GM21723 (cell line): Measurements from ENCODE around the gene IFT172.

ENCODE experiments used
- ATAC-seq: cut with Tn5 transposase; IDR thresholded peaks from one replicate; pipeline ENCODE4 v1.9.1; 2021; ENCODE audit warnings: mild to moderate bottlenecking, moderate library complexity; ENCODE audit not compliant: unreplicated experiment

The IFT172 gene

DNA sequence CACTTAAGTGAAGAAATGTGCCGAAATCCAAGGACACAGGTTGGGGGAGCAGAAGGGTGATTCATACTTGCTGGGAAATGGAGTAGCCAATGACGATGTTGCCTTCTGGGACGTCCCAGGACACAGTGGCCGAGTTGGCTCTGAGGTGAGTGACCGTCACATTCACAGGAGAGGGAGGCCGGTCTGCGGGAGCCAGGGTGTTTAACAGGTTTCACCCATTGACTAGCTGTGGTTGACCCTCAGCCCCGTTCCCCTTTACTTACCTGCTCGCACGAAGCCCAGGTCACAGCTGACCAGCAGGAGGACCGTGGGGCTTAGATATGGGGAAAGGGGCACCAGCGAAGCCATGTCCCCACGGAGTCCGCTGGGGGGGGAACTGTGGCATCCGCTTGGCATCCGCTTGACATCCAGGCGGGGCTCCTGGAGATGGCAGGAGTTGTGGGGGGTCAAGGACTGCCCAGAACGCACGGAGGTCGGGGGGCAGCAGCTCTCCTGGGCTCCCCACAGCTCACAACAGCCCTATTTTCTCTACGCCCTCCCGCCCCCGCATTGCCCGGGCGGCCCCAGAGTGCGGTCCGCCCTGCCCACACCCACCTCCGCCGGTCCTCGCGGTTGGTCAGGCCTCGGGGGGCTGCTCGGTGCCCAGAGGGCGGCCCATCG, 4.9 kb upstream of the IFT172 start:
- no peak for ATAC-seq

DNA sequence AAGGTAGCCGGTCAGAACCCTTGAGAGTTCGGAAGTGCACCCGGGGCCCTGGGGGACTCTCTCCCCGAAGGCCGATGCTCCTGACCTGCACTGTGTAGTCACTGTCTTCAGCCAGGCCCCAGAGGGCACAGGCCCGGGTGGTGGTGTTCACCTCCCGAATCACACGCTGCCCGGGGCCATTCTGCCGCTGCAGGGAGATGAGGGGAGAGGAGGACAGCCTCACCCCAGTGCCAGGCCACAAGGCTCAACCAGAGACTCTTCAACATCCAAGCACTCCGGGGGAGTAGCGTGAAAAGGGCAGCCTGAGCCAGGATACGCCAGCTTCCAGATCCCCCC, 4.4 kb upstream of the IFT172 start:
- ATAC-seq = no peak

DNA sequence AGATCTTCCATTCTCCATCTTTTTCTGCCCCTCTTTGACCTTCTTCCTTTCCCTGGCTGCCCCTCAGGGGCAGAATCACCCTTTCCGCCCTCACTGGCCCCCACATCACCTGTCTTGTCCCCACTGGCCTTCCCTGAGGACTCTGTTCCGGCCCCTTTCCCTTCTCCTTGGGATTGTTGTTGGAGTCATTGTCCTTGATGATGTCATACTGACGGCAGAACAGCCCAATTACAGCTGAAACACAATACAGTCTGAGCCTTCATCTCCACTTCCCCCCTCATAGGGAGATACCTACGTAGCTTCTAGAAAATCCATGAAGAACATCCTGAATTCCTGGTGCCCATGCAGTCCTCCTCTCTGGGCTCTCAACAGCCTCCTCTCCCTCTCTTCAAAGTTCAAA, 3.0 kb upstream of the IFT172 start:
- ATAC-seq = no peak

DNA sequence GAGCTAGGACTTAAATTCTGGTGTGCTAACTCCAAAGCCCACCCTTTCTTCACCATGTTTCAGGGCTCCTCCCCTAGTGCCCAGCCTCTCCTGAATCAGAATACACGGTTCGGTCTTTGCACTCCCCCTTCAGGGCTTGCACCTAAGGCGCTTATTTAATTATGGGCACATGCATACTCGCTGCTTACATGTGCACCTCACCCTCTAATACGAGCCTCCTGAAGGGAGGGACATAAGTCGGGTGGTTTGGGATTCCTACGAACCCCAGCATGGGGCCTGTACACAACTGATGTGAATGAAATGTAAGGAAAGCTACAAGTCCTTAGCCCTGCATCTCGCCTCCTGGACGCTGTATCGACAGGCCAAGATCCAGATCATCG, 435 bp downstream of the IFT172 start:
- ATAC-seq = peak; percentile 18

DNA sequence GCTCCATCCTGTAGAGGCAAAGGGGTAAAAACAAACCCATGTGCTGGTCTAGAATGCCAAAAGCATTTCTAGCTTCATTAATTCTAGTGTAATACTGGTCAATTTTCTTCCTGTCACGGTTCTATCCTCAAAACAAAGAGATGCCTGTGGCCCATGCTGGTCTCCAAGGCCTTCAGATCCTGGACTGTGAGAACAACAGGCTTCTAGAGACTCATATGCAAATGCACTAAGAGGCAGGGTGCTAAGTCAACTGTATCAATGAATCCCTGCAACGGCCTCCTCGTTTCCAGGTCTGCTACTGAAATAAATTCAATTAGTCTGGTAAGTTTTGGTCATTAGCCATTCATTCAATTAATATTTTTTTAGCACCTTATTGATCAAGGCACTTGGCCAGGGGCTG, 4.0 kb downstream of the IFT172 start:
- ATAC-seq = no peak

DNA sequence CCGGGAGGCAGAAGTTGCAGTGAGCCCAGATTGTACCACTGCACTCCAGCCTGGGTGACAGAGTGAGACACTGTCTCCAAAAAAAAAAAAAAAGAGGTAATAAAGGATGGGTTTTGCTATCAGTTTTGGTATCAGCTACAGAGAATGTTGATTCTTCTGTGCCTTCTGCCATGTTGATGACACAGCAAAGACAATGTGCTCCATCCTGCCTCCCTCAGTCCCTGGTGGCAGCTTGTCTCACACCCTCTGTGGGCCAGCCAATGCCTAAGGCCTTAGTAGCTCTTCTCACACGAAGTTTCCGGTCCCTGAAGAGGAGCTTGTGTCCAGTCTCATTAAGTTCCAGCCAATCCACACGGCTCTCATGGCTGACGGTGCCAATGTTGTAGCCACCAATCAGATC, 17.6 kb downstream of the IFT172 start:
- ATAC-seq = no peak

DNA sequence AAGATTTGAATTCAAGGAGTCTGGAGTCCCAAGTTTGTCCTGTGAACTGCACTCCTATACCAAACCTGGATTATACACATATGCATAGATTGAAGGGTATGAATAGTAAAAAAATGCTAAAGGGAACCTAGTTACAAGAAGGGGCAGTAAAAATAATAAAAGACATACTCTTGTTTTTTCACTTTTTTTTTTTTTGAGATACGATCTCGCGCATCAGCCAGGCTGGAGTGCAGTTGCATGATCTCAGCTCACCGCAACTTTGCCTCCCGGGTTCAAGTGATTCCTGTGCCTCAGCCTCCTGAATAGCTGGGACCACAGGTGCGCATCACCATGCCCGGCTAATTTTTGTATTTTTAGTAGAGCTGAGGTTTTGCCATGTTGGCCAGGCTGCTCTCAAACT, 25.1 kb downstream of the IFT172 start:
- ATAC-seq = no peak

DNA sequence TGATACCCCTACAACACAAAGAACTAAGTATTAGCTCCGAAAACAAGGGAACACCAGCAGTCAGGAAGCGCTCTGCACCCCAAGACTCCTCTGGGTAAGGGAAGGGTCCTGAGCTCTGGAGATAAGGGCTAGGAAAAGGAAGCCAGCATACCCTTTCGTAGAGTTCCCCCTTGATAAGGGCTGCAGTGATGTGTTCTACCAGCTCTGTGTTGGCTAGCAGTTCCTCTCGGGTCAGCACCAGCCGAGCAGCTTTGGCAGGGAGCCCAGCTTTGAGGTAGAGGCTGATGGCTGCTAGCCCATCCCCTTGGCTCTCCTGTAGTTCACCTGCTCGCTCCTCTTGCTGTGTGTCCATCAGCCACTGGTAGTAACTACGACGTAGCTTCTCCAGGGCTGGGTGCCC, 28.4 kb downstream of the IFT172 start:
- ATAC-seq = no peak

DNA sequence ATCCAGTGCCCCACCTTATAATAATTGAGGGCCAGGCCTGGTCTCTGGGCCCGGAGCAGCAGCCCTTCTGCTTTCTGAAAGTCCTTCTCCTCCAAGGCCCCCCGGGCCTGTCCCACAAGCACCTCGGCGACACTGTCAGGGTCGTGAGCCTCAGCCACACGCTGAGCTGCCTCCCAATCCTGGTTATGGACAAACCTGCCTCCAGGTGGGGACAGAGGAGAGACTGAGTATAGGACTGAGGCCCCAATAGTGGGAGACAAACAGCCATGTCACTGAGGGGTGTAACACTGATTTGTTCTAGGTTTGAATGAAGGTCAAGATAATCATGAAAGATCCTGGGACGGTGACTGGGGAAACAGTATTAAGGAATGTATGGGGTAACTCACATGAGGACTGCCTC, 35.6 kb downstream of the IFT172 start:
- no peak for ATAC-seq

DNA sequence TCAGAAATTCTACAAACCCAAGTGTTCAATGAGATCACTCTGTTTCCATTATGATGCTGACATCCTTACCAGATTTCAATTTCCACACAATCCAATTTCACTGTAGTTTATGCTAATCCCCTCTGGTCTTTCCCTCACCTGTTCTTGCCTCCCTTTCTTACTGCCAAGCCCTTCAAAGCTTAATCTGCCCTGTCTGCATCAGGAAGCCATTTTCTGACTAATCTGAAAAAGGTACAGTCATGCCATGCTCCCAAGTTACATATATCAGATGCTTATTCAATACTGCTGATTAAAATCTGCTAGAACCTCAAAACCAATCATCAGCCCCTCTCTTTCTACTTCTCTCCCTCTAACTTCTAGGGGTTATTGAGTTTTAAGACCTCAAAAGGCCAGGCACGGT, 38.4 kb downstream of the IFT172 start:
- no peak for ATAC-seq

DNA sequence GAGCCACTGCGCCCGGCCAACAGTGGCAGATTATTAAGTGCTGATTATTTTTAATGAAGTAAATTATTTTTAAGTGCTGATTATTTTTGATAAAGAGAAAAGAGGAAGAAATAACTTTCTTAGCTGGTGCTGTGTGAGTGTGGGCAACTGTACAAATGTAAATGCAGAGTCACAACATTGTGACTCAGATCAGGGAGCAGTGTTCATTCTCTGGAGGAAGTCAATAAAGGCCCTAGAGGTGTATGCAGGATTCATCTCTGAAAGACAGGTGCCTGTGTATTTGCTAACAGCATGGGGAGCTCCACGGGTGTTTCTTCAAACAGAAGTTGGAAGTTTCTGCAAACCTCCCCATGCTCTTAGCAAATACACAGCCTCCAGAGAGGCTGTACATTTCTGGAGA, 41.2 kb downstream of the IFT172 start:
- ATAC-seq = no peak

DNA sequence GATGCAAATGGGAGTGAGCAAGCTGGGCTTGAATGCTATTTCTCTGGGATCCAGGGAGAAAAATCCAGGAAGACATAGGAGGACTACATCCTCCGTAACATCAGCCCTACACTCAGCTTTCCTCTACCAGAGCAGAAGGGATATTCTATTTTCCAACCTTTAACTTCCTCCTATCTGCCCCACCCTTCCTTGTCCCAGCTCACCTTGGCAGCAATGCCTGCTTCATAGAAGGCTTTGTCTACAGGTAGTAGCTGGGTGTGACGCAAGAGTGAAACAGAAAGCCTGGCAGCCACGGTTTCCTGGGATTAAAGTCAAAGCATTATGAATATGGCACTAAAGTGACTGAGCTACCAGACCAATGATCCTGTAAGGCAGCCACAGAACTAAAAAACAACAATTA, 43.5 kb downstream of the IFT172 start:
- ATAC-seq = no peak

DNA sequence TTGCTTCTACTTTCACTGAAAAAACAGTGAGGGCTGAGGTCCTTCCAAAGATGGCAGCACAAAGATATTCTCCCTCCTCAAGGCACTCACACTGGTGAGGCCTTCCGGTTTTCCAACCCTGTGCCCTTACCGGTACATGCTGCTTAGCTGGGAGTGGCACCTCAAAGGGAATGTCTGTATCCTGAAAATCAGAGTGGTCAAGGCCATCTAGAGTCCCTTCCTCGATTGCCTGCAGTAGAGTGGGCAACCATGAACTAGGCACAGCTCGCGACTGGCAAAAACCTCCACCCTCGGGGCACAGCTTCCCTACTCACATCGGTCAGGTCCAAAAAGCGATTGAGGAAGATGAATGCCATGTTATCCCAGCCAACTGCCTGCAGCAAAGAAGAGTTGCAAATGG, 43.9 kb downstream of the IFT172 start:
- ATAC-seq = no peak

DNA sequence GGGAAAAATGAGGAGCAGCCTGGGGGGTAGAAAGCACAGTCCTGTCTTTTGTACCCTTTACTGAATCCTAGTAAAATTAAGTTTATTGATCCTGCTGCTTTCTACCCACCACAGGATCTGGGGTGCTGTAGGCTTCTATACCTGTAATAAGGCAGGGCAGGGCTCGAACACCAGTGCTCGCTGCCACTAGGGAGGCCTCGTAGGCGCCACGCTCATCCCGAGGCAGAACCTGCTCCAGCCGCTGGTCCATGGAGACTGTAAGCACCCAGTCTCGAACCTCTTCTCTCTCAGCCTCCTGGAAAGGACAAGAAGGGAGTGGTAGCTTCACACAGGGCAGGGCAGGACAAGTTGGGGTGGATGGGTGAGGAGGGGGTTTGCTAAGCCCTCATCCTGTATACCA, 44.4 kb downstream of the IFT172 start:
- ATAC-seq = no peak

DNA sequence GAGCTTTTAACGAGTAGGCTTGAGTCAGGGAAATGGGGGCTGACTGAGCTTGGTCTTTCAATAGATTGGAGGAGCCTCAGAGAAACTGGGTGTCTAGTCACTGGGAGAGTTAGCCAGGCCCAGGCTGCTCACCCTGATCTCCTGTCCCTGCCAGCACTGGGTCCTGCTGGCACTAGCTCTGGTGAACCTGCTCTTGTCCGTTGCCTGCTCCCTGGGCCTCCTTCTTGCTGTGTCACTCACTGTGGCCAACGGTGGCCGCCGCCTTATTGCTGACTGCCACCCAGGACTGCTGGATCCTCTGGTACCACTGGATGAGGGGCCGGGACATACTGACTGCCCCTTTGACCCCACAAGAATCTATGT, 46.6 kb downstream of the IFT172 start:
- no peak for ATAC-seq

DNA sequence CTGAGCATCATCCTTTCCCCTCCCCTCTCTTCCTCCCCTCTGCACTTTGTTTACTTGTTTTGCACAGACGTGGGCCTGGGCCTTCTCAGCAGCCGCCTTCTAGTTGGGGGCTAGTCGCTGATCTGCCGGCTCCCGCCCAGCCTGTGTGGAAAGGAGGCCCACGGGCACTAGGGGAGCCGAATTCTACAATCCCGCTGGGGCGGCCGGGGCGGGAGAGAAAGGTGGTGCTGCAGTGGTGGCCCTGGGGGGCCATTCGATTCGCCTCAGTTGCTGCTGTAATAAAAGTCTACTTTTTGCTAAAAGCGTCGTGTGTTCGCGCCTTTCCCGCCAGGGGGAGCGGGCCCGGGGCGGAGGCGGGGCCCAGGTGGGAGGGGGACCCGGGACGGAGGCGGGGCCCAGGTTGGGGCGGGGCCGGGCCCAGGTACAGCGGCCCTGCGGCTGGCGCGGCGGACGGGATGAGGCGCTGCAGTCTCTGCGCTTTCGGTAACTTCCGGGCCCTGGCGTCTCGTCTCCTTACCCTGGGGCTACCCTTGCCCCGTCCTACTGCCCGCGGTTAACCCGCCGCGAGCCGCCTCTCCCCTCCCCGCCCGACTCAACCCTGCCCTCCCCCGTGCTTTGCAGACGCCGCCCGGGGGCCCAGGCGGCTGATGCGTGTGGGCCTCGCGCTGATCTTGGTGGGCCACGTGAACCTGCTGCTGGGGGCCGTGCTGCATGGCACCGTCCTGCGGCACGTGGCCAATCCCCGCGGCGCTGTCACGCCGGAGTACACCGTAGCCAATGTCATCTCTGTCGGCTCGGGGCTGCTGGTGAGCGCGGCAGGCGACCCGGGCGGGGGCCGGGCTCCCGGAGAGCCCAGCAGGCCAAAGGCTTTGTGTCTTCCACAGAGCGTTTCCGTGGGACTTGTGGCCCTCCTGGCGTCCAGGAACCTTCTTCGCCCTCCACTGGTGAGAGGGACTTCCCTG, 47.3 kb downstream of the IFT172 start, which contains the start of gene KRTCAP3:
KRTCAP3 (plus strand) TSS at position 424 of the 962 bp plus-strand sequence; CDS start at position 456, 32 bp downstream.
- ATAC-seq = no peak

DNA sequence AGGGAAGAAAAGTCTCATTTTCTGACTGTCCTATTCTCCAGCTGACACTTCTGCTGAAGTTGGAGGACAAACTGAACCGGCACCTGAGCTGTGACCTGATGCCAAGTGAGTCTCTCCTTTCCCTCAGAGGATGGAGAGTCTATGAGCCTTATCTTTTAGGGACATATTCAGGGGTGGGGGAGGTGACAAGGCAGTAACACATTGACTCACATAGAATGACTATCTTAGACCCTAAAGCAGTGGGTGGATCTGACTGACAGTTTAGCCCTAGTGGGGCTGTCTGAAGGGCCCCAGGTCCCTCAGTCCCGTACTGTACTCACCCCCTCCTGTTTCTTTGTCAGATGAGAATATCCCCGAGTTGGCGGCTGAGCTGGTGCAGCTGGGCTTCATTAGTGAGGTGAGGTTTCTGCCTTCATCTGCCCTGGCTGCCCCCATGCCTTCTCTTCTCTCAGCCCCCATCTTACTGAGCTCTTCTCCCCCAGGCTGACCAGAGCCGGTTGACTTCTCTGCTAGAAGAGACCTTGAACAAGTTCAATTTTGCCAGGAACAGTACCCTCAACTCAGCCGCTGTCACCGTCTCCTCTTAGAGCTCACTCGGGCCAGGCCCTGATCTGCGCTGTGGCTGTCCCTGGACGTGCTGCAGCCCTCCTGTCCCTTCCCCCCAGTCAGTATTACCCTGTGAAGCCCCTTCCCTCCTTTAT, 48.2 kb downstream of the IFT172 start:
- no peak for ATAC-seq

DNA sequence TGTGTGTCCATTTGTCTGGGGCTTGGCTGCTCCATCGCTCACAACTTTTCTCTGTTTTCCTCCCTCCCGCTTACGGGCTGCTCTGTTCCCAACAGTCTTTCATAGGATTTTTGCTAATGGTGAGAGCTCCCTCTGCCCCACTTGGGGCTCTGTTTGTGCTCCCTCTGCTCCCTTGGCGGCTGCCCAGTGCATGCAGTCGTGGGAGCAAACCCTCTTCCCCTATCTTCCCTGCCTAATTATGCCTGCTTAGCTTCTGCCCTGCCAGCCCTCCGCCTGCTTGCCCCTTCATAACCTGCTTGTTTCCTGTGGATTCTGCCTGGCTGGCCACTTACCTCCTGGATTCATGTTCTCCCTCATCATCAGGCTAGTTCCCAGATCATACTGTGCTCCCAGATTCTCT, 53.9 kb downstream of the IFT172 start:
- ATAC-seq = no peak

DNA sequence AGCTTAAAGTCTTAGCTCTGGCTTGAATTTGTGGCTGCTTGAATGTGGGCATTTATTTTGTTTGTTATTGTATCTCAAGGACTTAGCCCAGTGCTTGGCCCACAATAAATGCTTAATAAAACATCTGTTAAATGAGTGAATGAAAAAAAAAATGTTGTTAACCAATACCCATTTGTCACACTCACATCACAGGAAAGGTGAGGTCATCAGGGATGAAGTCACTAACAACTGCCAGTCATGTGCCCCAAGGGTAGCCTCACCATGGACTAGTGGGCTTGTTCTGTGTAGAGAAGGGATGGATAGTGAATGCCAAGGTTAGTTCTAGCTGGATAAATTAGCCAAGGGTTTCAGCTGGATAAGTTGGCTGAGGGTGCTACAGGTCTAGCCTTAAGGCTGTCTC, 58.1 kb downstream of the IFT172 start:
- no peak for ATAC-seq

DNA sequence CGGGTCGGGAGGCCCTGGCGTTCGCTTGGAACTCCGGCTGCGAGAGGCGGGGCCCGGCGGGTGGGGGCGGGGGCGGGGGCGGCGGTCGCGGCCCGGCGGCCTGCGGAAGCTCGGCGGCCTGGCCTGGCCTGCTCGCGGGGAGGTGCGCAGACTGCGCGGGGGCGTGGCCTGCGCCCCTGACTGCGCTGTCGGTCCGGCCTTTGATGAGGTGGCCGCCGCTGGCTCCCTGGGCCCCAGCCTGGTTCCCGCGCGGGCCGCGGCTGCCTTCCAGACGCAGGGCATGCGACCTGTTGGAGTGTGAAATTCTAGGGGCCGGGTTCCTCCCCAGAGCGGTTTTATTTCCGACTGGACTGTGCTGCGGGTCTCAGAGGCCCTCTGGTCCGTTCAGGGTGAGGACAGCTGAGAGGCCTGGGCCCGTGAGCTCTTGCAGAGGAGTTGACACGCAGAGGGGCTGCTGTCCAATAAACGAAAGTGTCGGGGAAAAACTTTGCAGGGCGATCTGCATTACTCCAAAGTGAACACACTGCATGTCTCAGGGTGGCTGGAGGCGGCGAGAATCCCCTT, 60.5 kb downstream of the IFT172 start:
- ATAC-seq = peak; percentile 80

DNA sequence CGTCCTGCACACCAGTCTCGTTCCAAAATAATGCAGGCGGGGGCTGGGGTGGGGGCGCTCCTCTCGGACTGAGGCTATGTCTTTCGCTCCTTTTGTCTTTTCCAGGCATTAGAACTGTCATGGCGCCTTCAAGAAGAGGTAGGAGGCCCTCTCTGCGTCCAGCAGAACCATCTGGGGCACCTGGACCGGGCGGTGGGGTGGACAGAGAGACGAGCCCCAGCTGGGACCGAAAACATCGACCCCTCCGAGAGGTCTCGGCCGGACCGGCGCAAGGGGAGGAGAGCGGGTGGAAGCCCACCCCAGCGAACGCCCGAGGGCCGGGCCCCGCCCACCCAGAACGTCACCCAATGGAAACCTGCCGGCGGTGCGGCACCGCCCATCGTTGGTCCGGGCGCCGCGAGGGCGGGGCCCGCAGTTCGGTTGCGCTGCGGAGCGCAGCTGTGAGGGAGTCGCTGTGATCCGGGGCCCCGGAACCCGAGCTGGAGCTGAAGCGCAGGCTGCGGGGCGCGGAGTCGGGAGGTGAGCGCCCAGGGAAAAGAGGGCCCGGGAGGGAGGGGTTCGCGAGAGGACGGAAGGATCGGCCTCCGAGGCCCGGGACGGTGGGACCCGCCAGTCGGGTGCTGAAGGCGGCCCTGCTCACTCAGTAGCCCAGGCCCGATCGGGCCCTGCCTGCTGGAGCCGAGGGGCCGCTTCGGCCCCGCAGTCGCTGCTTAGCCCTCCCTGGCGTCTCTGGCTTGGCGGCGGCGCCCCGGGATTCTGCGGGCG, 61.1 kb downstream of the IFT172 start, which contains the start of gene NRBP1:
NRBP1 (plus strand) TSS at position 419 of the 765 bp plus-strand sequence. CDS start 4,643 bp downstream, outside the sequence.
- peak; percentile 84 for ATAC-seq
